GM18511 (cell line): ENCODE measurements around the gene PCDH10.

Experiments
- ATAC-seq: cut with Tn5 transposase; IDR thresholded peaks from one replicate; pipeline ENCODE4 v1.9.1; 2021; ENCODE audit warnings: mild to moderate bottlenecking, moderate library complexity; ENCODE audit not compliant: unreplicated experiment

PCDH10 gene

GRCh38 chr4:133148690-133149363, at the start of gene PCDH10:
Gene PCDH10 (plus strand): TSS chr4:133149294. CDS start chr4:133150141, 847 bp downstream.
- peak; percentile 97 for ATAC-seq

GRCh38 chr4:133102043-133102442, 47.1 kb upstream of the PCDH10 start:
- ATAC-seq: no peak

GRCh38 chr4:133102612-133103409, 46.3 kb upstream of the PCDH10 start:
- no peak for ATAC-seq

- no peak for ATAC-seq
These were observed 36.5 kb upstream of the PCDH10 start for GRCh38 chr4:133112641-133113040.

GRCh38 chr4:133124746-133125145, 24.3 kb upstream of the PCDH10 start:
- no peak for ATAC-seq

DNA sequence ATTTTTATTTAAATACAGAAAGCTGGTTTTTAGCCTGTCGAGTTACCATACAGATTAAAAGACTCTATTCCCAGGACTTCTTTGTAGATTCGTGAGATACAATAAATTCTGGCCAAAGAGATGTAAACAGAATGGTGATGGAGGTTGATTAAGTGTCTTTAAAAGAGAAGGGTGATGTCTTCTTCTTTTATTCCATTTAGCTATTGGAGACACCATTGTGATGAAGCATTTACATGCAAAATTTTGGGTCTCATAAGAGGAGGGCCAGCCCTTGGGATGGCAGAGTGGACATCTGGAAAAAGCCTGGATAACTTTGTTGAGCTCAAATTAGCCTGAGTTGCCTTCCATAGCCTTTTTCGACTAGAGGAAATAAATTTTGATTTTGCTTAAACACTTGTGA, 21.6 kb upstream of the PCDH10 start:
- no peak for ATAC-seq

DNA sequence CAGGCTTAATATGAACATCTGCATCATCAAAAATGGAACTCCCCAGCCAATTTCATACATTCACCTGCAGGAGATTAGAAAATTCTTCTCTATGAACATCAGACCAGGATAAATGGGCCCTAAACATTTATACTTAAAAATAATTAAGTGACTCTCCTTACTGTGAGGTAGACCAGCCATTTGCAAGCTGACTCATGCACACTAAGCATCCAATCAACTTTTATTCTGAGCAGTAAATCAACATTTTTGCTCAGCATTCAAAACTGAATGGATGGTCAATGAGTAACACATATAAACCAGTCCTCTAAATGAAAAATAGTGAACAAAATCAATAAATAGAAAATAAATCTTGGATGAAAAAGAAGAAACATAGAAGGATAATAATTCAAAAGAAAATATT, 19.9 kb upstream of the PCDH10 start:
- no peak for ATAC-seq

DNA sequence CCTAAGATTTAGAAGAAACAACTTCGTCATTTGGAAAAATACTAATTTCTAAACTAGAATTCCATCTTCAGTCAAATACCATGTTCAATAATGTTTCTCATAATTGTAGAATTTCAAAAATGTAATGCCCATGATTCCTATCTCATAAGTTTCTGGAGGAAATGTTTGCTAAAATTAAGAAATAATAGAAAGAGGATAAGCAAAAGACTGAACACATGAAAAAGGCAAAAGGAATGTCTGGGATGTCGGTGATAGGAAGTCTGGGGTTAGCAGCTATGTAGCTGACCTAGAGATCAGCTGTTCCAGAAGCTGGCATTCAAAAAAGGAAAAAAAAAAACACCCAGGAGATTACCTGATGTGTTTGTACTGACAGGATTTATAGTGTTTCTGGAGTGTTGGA, 18.9 kb upstream of the PCDH10 start:
- ATAC-seq: no peak

GRCh38 chr4:133131829-133132460, 17.1 kb upstream of the PCDH10 start:
- ATAC-seq: no peak

GRCh38 chr4:133136833-133137232, 12.3 kb upstream of the PCDH10 start:
- no peak for ATAC-seq

DNA sequence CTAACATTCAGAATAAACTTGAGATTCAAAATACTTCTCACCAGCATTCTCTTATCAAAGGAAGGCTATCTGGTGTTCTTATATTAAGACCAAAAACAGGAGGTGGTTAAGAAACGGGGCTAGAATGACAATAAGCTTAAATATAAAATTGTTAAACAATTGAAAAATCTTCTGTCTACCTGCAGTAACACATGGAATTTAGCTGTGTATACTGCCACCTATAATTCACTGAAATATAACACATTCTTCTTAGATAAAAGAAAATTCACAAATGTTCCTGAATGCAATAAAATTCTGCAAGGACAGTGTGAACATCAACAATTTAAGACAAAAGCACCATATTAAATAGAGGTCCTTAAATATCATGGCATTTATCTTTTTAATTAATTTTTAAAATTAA, 11.5 kb upstream of the PCDH10 start:
- no peak for ATAC-seq

GRCh38 chr4:133143775-133144430, 5.2 kb upstream of the PCDH10 start:
- ATAC-seq: no peak

DNA sequence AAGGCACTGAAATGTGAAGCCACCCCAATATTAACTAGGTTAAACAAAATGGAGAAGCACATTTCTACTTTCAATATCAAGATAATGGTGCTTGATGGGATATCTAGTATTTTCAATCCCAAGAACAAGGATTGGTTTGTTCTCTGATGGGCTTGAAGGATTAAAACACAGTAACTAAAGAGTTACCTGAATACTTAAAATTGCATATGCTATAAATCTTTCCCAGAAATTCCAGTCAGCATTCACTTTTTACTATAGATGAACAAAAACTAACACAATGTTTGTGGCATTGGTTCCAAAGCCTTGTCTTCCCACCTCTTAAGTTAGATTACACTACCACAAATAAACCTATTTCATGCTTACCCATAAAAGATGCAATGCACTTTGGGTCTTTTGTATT, 3.9 kb upstream of the PCDH10 start:
- no peak for ATAC-seq

- no peak for ATAC-seq
These were observed 3.1 kb upstream of the PCDH10 start for GRCh38 chr4:133145758-133146573.

DNA sequence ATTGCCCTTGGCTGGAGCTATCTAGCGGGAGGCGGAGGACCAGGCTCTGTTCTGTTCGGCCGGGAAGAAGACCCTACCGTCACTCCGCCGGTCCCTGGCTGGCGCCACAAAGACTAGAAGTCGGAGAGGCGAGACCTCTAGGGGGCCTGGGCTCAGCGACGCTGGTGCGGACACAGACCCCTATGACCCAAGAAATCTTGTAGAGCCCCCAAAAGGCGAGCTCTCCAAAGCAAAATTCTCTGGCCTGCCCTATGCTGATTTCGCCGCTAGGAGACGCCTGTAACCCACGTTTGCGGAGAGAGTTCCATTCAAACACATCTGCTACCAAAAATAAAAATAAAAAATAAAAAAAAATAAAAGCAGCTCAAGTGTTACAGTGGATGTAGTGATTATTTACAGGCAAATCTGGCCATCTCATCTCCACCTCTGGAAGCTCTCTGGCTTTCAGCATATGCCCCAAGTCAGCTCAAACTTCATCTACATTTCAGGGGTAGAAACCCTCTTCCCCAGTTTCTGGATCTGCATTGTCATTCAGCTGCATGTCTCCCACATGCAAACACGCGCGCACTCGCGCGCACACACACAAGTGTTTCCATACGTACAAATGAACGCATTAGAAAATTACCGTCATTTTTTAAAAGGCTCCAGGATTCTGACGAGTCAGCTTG, 2.4 kb upstream of the PCDH10 start:
- peak; percentile 37 for ATAC-seq

DNA sequence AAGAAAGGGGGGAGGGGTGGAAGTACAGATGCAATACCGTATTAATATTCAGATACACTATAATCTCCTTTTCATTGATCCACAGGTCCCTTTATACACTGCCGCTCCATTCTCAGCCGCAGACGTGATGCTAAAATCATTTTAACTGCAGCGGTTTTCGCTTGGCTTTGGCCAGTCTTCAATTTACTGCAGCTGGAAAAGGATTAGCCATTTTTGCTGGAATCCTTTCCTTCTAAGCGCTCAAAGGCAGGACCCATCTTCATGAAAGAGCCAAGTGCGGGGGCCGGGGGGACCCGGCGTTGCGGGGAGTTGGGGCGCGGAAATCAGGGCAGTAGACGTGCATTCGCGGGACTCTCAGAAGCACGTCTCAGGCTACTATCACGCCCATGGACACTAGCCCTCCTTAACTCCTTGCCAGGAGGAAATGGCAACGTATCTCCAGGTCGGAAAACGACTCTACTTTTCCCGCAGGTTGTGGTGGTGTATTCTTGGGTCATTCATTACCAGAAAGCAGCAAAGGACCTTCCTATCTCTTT, 1.7 kb upstream of the PCDH10 start:
- ATAC-seq: no peak

DNA sequence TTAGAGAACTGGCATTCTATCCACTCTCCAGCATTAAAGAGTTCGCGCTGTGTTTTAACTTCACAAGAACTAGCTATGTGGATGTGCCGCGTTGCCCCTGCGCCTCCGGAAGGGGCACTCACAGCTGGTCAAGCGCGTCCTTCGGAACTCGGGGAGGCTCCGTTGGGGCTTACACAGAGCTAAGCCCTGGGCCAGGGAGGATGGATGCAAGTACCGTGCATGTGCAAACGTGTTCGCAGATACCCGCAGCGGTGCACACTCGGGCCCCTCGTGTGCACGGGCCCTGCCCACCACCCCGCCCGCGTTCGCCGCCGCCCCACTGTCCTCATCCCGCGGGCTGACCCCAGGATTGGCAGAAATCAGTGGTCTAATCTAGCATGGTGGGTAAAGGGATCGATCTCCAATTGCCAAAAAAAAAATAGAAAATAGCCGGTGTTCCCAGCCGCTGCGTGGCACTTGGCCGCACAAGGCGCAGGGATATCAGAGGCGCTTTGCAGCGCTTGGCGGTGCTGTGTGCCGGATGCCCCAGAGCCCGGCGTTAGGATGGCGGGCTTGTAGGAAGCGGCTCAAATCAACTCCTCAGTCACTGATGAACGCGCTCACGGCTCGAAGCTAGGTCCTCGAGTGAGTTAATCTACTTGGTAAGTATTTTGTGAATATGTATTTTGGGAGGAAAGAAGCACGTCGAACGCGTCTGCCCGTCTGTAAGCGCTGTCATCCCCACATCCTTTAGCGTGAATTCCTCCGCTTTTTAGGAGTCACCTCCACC, 989 bp upstream of the PCDH10 start:
- ATAC-seq: no peak

- no peak for ATAC-seq
These were observed 236 bp downstream of the PCDH10 start for GRCh38 chr4:133149364-133149695.

- no peak for ATAC-seq
These were observed 908 bp downstream of the PCDH10 start for GRCh38 chr4:133149932-133150471.
